Chondrocyte (in vitro differentiated cells): ENCODE results near the gene ZBTB44. TPM values are rescaled to one million over a fixed set of nuclear protein-coding genes. Genes with fewer than 3 reads are reported as not detected.

Experiments
- DNase-seq: peaks from one replicate; pipeline ENCODE4 v3.0.0; 2021; ENCODE audit warnings: mixed read lengths, low spot score
- H3K27ac Mint-ChIP-seq: one replicate; pipeline ENCODE4 v1.8.0; 2021; ENCODE audit warnings: mild to moderate bottlenecking, moderate library complexity, mixed read lengths; ENCODE audit not compliant: unreplicated experiment
- H3K27me3 Mint-ChIP-seq: 2 replicates; pipeline ENCODE4 v1.8.0; 2021; ENCODE audit warnings: low read depth, mixed read lengths
- H3K36me3 Mint-ChIP-seq: 2 replicates; pipeline ENCODE4 v1.8.0; 2021; ENCODE audit warnings: low read depth, mixed read lengths
- H3K4me1 Mint-ChIP-seq: 2 replicates; pipeline ENCODE4 v1.8.0; 2021; ENCODE audit warnings: low read depth, mild to moderate bottlenecking, mixed read lengths
- H3K4me3 Mint-ChIP-seq: one replicate; pipeline ENCODE4 v1.8.0; 2021; ENCODE audit warnings: mild to moderate bottlenecking, moderate library complexity, mixed read lengths; ENCODE audit not compliant: unreplicated experiment
- H3K9me3 Mint-ChIP-seq: 2 replicates; pipeline ENCODE4 v1.8.0; 2021; ENCODE audit warnings: low read depth, mixed read lengths
- CTCF ChIP-seq: fragments of 200-600 bp; sonication (generic); IDR thresholded peaks from 2 replicates; pipeline ENCODE4 v1.5.0; 2021; ENCODE audit warnings: antibody characterized with exemption, mild to moderate bottlenecking, moderate library complexity
- total RNA-seq: library from RNA; stranded (reverse); gene quantifications from 3 replicates; pipeline ENCODE4 v1.2.1, GENCODE V29; 2021

Gene ZBTB44
- total RNA-seq, 1 donor from 2014 or later, result 21.2 TPM

DNA sequence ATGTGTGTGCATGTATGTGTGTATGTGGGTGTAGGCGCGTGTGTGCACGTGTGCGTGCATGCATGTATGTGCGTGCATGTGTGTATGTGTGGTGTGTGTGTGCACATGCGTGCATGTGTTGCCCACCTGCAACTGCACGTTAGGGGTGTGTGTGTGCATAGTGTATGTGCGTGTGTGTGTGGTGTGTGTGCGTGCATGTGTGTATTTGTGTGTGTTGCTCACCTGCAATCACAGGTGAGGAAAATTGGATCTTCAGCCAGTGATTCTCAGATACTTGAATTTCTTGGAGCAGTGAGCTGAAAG lies 100.8 kb downstream of the ZBTB44 start:
- no peak for DNase-seq
- no peaks in the 10 kb centered on the region for H3K9me3 Mint-ChIP-seq
- H3K4me3 Mint-ChIP-seq, result no peak overlapping the region
- TF ChIP-seq CTCF, result no peak
- H3K27ac Mint-ChIP-seq, result no peak overlapping the region
- H3K27me3 Mint-ChIP-seq, result peaks cover 53% of the 10 kb centered on the region
- H3K4me1 Mint-ChIP-seq, result no peaks in the 10 kb centered on the region
- H3K36me3 Mint-ChIP-seq, result peaks cover 4% of the 10 kb centered on the region

- H3K27me3 Mint-ChIP-seq, result peaks cover 59% of the 10 kb centered on the region
- DNase-seq, result no peak
These were observed 101.4 kb downstream of the ZBTB44 start for GRCh38 chr11:130213143-130213978.

DNA sequence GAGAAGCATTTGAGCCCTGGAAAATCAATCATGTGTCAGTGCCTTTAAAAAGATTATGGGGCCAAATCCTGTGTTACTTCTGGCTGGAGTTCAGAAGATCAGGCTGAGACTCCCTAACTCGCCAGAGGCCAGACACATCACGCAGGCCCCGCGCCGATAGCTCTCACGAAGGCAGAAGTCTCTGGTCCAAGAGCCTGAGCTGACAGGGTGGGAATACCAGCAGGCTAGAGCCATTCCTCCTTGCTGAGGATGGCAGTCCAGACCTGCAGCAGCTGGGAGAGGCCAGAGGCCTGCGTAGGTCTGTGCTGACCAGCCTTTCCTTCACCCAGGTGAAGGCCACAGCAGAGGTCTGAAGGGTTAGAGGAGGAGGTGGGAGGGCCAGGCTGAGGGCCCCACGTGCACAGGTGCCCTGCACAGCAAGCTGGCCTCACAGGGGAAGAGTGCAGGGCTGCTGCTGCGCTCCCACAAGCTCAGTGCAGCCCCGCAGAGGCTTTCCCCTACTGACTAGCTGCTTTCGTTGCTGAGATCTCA lies 102.2 kb downstream of the ZBTB44 start:
- Mint-ChIP-seq H3K27me3 (peaks cover 57% of the 10 kb centered on the region), H3K27ac (no peak overlapping the region), H3K9me3 (no peaks in the 10 kb centered on the region), H3K4me3 (no peak overlapping the region), H3K36me3 (peaks cover 4% of the 10 kb centered on the region), H3K4me1 (no peaks in the 10 kb centered on the region)
- no peak for TF ChIP-seq CTCF
- no peak for DNase-seq

More at GRCh38 chr11:130213143-130213978, 101.4 kb downstream of the ZBTB44 start:
- Mint-ChIP-seq H3K4me3 (no peak overlapping the region), H3K36me3 (peaks cover 4% of the 10 kb centered on the region), H3K4me1 (no peaks in the 10 kb centered on the region), H3K27ac (no peak overlapping the region), H3K9me3 (no peaks in the 10 kb centered on the region)
- TF ChIP-seq CTCF, result peak; percentile 100

GRCh38 chr11:130211781-130212401 lies 102.8 kb downstream of the ZBTB44 start:
- no peak overlapping the region for H3K27ac Mint-ChIP-seq
- no peak for TF ChIP-seq CTCF
- no peaks in the 10 kb centered on the region for H3K9me3 Mint-ChIP-seq
- DNase-seq, result no peak
- peaks cover 4% of the 10 kb centered on the region for H3K36me3 Mint-ChIP-seq
- no peaks in the 10 kb centered on the region for H3K4me1 Mint-ChIP-seq
- H3K4me3 Mint-ChIP-seq, result no peak overlapping the region
- peaks cover 51% of the 10 kb centered on the region for H3K27me3 Mint-ChIP-seq

DNA sequence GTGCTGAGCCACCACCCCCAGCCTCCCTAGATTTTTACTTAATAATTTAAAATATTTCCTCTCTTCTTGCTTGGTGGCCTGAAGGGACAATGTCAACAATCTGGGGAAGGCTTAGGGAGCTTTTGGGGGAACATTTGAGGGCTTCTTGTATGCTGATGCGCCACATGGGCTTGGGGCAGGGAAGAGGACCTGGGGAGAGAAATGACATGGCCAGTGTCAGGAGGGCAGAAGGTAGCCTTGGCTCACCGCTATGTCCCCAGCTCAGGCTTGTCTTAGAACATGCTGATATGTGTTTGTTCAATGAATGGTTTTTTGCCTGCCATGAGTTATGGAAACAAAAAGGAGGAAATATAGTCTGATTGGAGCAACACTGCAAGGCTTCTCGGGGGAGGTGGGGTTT lies 103.6 kb downstream of the ZBTB44 start:
- H3K27me3 Mint-ChIP-seq, result peaks cover 46% of the 10 kb centered on the region
- H3K4me1 Mint-ChIP-seq, result no peaks in the 10 kb centered on the region
- no peak for DNase-seq
- H3K36me3 Mint-ChIP-seq, result peaks cover 3% of the 10 kb centered on the region
- TF ChIP-seq CTCF, result no peak
- H3K27ac Mint-ChIP-seq, result no peak overlapping the region
- no peaks in the 10 kb centered on the region for H3K9me3 Mint-ChIP-seq
- no peak overlapping the region for H3K4me3 Mint-ChIP-seq
